ENCODE results near the gene RNF149.

RNF149 gene

GRCh38 chr2:101231240-101231639, 77.3 kb downstream of the RNF149 start:
- DNase-seq (ENCODE audit: low spot score): no peak

GRCh38 chr2:101230541-101231001, 77.9 kb downstream of the RNF149 start:
- no peak for DNase-seq (ENCODE audit: low spot score)
